GM12891 (cell line): Measurements from ENCODE around the gene ARL5C.

Experiments
- POLR2A ChIP-seq: IDR thresholded peaks from 2 replicates; pipeline ENCODE4 v1.6.1; 2011; ENCODE audit warnings: low read depth, low read length, control low read depth
- POLR2AphosphoS5 ChIP-seq: IDR thresholded peaks from 2 replicates; pipeline ENCODE4 v1.6.1; 2011; ENCODE audit warnings: low read depth, low read length, control low read depth
- SPI1 ChIP-seq: IDR thresholded peaks from 2 replicates; pipeline ENCODE4 v1.6.1; 2011; ENCODE audit warnings: low read depth, low read length, control low read depth
- TAF1 ChIP-seq: IDR thresholded peaks from 2 replicates; pipeline ENCODE4 v1.6.1; 2011; ENCODE audit warnings: low read depth, low read length, control low read depth

- no peak for TF ChIP-seq POLR2A
- TF ChIP-seq SPI1 = no peak
- no peak for TF ChIP-seq POLR2AphosphoS5
- no peak for TF ChIP-seq TAF1
These were observed 725 bp upstream of the ARL5C start for GRCh38 chr17:39166437-39167335.
